ENCODE results near the gene CPZ. TPM values are rescaled to one million over a fixed set of nuclear protein-coding genes. Genes with fewer than 3 reads are reported as not detected.

The CPZ gene
- total RNA-seq, 1 donor from 2014 or later: not detected

DNA sequence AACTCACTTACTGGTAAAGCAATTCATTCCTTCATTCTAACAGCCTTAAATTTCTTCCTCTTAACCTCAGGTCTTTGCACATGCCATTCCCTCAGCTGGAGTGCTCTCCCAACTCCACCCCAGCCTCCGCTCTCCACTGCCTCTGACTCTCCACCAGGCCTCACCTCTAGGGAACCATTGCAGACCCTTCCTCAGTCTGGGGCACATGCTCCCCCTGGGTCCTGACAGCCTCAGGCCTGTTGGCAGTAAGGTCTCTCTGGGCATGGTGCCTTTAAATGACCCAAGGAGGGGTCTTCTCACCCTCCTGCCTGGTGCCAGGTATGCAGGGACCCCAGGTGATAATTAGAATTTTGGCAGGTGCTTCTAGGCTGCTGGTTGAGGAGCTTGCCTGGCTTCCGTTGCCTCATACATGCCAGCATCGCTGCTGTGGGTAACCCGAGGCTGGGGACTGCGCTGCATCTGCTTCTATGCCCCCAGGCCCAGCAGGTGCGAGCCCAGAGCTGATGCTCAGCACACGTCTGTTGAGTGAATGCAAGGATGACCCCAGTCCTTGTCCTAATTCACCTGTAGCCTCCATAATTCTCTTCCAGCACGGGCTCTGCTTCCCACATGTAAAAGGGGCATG is 39.9 kb upstream of the CPZ start:
- no peaks in the 10 kb centered on the region for H3K9me3 ChIP-seq (ENCODE audit: low read depth)
- no peaks in the 10 kb centered on the region for H4K20me1 ChIP-seq (ENCODE audit: low read depth)
- Mint-ChIP-seq H3K4me1 (no peaks in the 10 kb centered on the region), H3K27ac (no peak overlapping the region), H3K4me3 (no peak overlapping the region), H3K9me3 (no peaks in the 10 kb centered on the region), H3K27me3 (ENCODE audit: insufficient read depth, low read depth) (peaks cover 9% of the 10 kb centered on the region), H3K36me3 (no peaks in the 10 kb centered on the region)
- TF ChIP-seq CTCF (IDR thresholded peaks at IDR 0.05): no peak
- no peak for TF ChIP-seq EZH2 (IDR thresholded peaks at IDR 0.05)
- TF ChIP-seq EZH2phosphoT487 (IDR thresholded peaks at IDR 0.05): no peak
- no peaks in the 10 kb centered on the region for H3K79me2 ChIP-seq (ENCODE audit: low read depth)
- H3K4me3 ChIP-seq: no peak overlapping the region
- no peak overlapping the region for H3K4me2 ChIP-seq
- H3K9ac ChIP-seq: no peak overlapping the region
- H3K27me3 ChIP-seq: no peaks in the 10 kb centered on the region
- no peak overlapping the region for H2AFZ ChIP-seq (replicated peaks)
- H3K36me3 ChIP-seq: no peaks in the 10 kb centered on the region
- no peaks in the 10 kb centered on the region for H3F3A ChIP-seq (ENCODE audit: low read depth)
- DNase-seq (ENCODE audit: low spot score): no peak
- H3K27ac ChIP-seq: no peak overlapping the region
- H3K4me1 ChIP-seq: peaks cover 6% of the 10 kb centered on the region

GRCh38 chr4:8553216-8553615 is 39.3 kb upstream of the CPZ start:
- Mint-ChIP-seq H3K4me3 (no peak overlapping the region), H3K27me3 (ENCODE audit: insufficient read depth, low read depth) (peaks cover 9% of the 10 kb centered on the region), H3K27ac (no peak overlapping the region), H3K36me3 (no peaks in the 10 kb centered on the region), H3K9me3 (no peaks in the 10 kb centered on the region), H3K4me1 (no peaks in the 10 kb centered on the region)
- peaks cover 6% of the 10 kb centered on the region for H3K4me1 ChIP-seq
- no peak for TF ChIP-seq EZH2phosphoT487 (IDR thresholded peaks at IDR 0.05)
- no peak for TF ChIP-seq EZH2 (IDR thresholded peaks at IDR 0.05)
- no peak for TF ChIP-seq CTCF (IDR thresholded peaks at IDR 0.05)
- no peak overlapping the region for H3K9ac ChIP-seq
- H3K4me3 ChIP-seq: no peak overlapping the region
- H3K9me3 ChIP-seq (ENCODE audit: low read depth): no peaks in the 10 kb centered on the region
- no peak overlapping the region for H2AFZ ChIP-seq (replicated peaks)
- H3K4me2 ChIP-seq: no peak overlapping the region
- no peaks in the 10 kb centered on the region for H3K79me2 ChIP-seq (ENCODE audit: low read depth)
- H3K27ac ChIP-seq: no peak overlapping the region
- H3K36me3 ChIP-seq: no peaks in the 10 kb centered on the region
- no peaks in the 10 kb centered on the region for H3K27me3 ChIP-seq
- H3F3A ChIP-seq (ENCODE audit: low read depth): no peaks in the 10 kb centered on the region
- no peaks in the 10 kb centered on the region for H4K20me1 ChIP-seq (ENCODE audit: low read depth)
- DNase-seq (ENCODE audit: low spot score): no peak

GRCh38 chr4:8553991-8554405 is 38.6 kb upstream of the CPZ start:
- Mint-ChIP-seq H3K4me1 (no peaks in the 10 kb centered on the region), H3K27ac (no peak overlapping the region), H3K9me3 (no peaks in the 10 kb centered on the region), H3K4me3 (no peak overlapping the region), H3K27me3 (ENCODE audit: insufficient read depth, low read depth) (peaks cover 11% of the 10 kb centered on the region), H3K36me3 (no peaks in the 10 kb centered on the region)
- Histone ChIP-seq H2AFZ (replicated peaks) (no peak overlapping the region), H3K4me1 (peaks cover 6% of the 10 kb centered on the region), H4K20me1 (ENCODE audit: low read depth) (no peaks in the 10 kb centered on the region), H3K27me3 (no peaks in the 10 kb centered on the region), H3K9me3 (ENCODE audit: low read depth) (no peaks in the 10 kb centered on the region), H3F3A (ENCODE audit: low read depth) (no peaks in the 10 kb centered on the region), H3K4me3 (no peak overlapping the region), H3K36me3 (no peaks in the 10 kb centered on the region), H3K27ac (no peak overlapping the region), H3K79me2 (ENCODE audit: low read depth) (no peaks in the 10 kb centered on the region), H3K4me2 (no peak overlapping the region), H3K9ac (no peak overlapping the region)
- peak; percentile 45 for DNase-seq (ENCODE audit: low spot score)
- TF ChIP-seq CTCF (IDR thresholded peaks at IDR 0.05) (no peak), EZH2 (IDR thresholded peaks at IDR 0.05) (no peak), EZH2phosphoT487 (IDR thresholded peaks at IDR 0.05) (no peak)
